ENCODE data around the gene CD80.

CD80 gene

DNA sequence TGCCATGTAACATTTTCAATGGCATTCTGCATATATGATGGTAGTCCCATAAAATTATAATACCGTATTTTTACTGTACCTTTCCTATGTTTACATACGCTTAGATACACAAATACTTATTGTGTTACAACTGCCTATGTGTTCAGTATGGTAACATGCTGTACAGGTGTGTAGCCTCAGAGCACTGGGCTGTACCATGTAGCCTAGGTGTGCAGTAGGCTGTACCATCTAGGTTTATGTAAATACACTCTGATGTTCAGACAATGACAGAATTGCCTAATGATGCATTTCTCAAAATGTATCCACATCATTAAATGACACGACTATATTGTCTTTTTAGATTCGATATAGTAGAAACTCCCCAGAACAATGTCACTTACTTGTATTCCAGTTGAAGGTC, 22.7 kb downstream of the CD80 start:
- H3K4me3 ChIP-seq (ENCODE audit: low read depth, low read length), result no peak overlapping the region
- TF ChIP-seq, protein P1, sequence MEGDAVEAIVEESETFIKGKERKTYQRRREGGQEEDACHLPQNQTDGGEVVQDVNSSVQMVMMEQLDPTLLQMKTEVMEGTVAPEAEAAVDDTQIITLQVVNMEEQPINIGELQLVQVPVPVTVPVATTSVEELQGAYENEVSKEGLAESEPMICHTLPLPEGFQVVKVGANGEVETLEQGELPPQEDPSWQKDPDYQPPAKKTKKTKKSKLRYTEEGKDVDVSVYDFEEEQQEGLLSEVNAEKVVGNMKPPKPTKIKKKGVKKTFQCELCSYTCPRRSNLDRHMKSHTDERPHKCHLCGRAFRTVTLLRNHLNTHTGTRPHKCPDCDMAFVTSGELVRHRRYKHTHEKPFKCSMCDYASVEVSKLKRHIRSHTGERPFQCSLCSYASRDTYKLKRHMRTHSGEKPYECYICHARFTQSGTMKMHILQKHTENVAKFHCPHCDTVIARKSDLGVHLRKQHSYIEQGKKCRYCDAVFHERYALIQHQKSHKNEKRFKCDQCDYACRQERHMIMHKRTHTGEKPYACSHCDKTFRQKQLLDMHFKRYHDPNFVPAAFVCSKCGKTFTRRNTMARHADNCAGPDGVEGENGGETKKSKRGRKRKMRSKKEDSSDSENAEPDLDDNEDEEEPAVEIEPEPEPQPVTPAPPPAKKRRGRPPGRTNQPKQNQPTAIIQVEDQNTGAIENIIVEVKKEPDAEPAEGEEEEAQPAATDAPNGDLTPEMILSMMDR (IDR thresholded peaks at IDR 0.05; ENCODE audit: control insufficient read depth, extremely low read depth, insufficient read depth), result no peak
- DNase-seq (ENCODE audit: low read depth), result peak; percentile 93

DNA sequence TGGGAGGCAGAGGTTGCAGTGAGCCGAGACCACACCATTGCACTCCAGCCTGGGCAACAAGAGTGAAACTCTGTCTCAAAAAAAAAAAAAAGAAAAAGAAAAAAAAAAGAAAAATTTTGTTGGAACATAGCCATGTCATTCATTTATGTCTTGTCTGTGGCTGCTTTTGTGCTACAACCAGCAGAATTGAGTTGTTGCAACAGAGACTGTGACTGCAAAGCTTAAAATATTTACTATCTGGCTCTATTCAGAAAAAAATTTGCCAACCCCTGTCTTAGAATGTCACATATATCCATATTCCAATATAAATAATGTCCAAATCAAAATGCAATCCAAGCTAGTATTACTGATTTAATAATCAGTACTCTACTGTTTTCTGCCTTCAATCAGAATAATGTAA, 25.1 kb downstream of the CD80 start:
- H3K4me3 ChIP-seq (ENCODE audit: low read depth, low read length), result no peak overlapping the region
- TF ChIP-seq, protein P1 (IDR thresholded peaks at IDR 0.05; ENCODE audit: control insufficient read depth, extremely low read depth, insufficient read depth), result no peak
- no peak for DNase-seq (ENCODE audit: low read depth)

DNA sequence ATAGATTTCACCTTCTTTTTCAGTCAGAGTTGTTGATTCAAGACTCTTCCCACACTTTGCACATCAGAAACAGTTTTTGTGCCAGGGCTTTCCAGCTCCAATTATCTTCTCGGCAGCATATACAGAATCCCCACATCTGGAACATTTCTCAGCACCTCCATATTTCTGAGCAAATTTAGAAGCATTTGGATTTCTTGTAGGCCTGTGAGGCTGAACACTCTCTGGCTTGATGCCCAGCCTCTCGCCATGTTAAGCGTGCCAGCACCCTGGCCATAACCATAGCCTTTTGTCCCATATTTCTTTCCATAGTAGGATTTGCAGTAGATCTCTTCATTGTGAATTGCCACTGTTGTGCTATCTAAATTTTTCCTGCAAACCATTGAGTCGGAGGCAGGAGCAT, 28.3 kb downstream of the CD80 start:
- DNase-seq (ENCODE audit: low read depth), result no peak
- no peak overlapping the region for H3K4me3 ChIP-seq (ENCODE audit: low read depth, low read length)
- TF ChIP-seq, protein P1 (IDR thresholded peaks at IDR 0.05; ENCODE audit: control insufficient read depth, extremely low read depth, insufficient read depth), result no peak

DNA sequence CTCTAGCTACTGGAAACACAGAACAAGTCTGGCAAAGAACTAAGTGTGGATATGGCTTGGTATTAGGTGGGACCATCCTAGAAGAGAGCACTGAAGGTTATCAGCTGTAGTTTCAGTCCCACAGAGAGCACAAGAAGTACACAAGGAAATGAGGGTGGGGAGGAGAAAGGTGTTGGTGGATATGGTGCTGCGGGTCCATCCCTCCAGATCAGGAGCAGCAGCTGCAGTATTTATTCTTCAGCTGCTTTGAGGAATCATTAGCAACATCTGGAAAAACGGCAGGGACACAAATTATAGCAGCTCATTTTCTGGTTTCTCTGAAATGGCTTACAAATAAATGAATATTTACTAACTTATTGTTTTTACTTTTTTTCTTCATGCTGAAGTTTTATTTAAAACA, 29.0 kb downstream of the CD80 start:
- no peak overlapping the region for H3K4me3 ChIP-seq (ENCODE audit: low read depth, low read length)
- no peak for DNase-seq (ENCODE audit: low read depth)
- TF ChIP-seq, protein P1 (IDR thresholded peaks at IDR 0.05; ENCODE audit: control insufficient read depth, extremely low read depth, insufficient read depth), result no peak

DNA sequence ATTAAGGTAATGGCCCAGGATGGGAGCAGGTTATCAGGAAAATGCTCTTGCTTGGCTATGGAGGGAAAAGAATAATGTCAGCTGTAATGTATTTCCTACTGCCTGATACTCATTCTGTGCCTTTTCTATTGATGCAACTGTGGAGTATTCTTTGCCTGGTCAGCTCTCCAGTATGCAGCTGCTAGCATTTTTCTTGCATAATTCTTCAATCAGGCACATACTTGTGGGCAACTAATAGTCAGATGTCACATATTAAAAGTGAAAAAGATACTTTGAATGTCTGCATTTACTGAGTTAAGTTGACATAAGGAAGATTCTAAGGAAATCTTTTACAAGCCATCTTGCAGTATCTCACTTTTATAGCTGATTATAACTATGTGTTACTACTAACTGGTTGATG, 29.5 kb downstream of the CD80 start:
- H3K4me3 ChIP-seq (ENCODE audit: low read depth, low read length), result no peak overlapping the region
- no peak for DNase-seq (ENCODE audit: low read depth)
- TF ChIP-seq, protein P1 (IDR thresholded peaks at IDR 0.05; ENCODE audit: control insufficient read depth, extremely low read depth, insufficient read depth), result no peak

DNA sequence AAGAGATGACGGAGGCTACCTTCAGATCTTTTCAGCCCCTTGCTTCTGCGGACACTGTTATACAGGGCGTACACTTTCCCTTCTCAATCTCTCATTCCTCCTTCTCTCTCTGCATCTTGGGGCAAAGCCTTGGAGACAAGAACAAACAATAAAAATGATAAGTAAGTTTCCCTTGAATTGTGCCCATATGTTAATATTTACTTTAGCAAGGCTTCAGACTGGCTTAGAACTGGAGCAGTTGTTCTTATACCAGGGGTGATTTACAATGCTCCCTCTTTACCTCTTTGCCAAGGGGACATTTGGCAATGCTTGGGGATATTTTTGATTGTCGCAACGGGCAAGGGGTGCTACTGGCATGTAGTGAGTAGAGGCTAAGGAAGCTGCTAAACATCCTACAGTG, 31.7 kb downstream of the CD80 start:
- no peak for DNase-seq (ENCODE audit: low read depth)
- no peak overlapping the region for H3K4me3 ChIP-seq (ENCODE audit: low read depth, low read length)
- TF ChIP-seq, protein P1 (IDR thresholded peaks at IDR 0.05; ENCODE audit: control insufficient read depth, extremely low read depth, insufficient read depth), result no peak

DNA sequence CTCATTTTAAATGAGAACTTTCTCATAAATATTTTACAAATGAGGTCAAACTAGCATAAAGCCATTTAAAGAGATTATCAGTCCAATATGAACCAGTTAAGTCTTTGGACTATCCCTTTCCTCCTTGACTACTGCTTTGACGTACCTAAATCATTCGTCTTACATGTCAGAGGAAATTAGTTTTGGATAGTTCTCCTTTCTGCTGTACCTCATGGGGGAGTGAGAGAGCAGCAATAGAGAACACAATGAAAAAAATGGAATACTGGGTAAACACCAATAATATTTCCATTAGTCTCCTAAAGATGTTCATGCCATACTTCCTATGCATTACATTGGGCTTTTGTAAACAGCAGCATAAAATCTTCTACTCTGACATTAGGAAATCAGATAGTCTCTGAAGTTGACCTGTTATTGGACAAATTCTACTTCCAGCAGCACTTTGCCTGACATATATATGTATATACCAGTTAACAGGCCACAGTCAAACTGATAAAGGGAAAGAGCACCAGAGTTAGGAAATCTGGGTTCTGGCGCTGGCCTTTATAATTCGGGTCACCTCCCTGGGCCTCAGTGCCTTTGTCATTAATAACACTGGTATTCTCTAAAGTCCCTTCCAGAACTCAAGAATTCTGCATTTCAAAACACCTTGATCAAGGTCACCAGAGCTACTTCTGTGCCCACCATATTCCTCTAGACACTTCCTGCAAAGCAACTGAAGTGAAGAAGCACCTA, 34.3 kb downstream of the CD80 start:
- H3K4me3 ChIP-seq (ENCODE audit: low read depth, low read length), result no peak overlapping the region
- DNase-seq (ENCODE audit: low read depth), result no peak
- TF ChIP-seq, protein P1 (IDR thresholded peaks at IDR 0.05; ENCODE audit: control insufficient read depth, extremely low read depth, insufficient read depth), result peak; percentile 73

Data from LNCaP clone FGC (cell line).